OCI-LY3 (cell line): ENCODE measurements around the gene SYPL2.
"Not testable (repeated sequence)": the region's sequence is repeated elsewhere in the genome, so short reads cannot be mapped to it uniquely, and the experiment has no call there.

Experiments
- H2AFZ ChIP-seq: fragments of 200-600, 300-600 bp; shearing (Covaris generic); 2 replicates; pipeline ENCODE4 v1.6.0; 2014; ENCODE audit warnings: antibody characterized with exemption, low read depth, low read length
- H3K27ac ChIP-seq: fragments of 200-600, 300-600 bp; sonication (generic); 2 replicates; pipeline ENCODE4 v1.5.1; 2014; ENCODE audit warnings: mild to moderate bottlenecking, low read length, moderate library complexity, mixed read lengths
- H3K27me3 ChIP-seq: fragments of 200-600, 300-600 bp; sonication (generic); 2 replicates; pipeline ENCODE4 v1.6.1; 2014; ENCODE audit warnings: low read depth, low read length, mixed read lengths
- H3K36me3 ChIP-seq: fragments of 200-600, 300-600 bp; sonication (generic); replicated peaks from 2 replicates; pipeline ENCODE3; 2014; ENCODE audit warnings: low read depth, low read length, mixed read lengths
- H3K4me1 ChIP-seq: fragments of 300-600, 200-600 bp; sonication (generic); 2 replicates; pipeline ENCODE4 v1.6.1; 2014; ENCODE audit warnings: low read length, mixed read lengths
- H3K4me2 ChIP-seq: fragments of 200-600, 300-600 bp; sonication (generic); 2 replicates; pipeline ENCODE4 v1.6.1; 2014; ENCODE audit warnings: low read length, mixed read lengths
- H3K4me3 ChIP-seq: fragments of 300-600, 200-600 bp; sonication (generic); 2 replicates; pipeline ENCODE4 v1.5.1; 2014; ENCODE audit warnings: antibody characterized with exemption, mild to moderate bottlenecking, low read length, moderate library complexity
- H3K79me2 ChIP-seq: fragments of 300-600, 200-600 bp; shearing (Covaris generic); 2 replicates; pipeline ENCODE4 v1.6.1; 2014; ENCODE audit warnings: mild to moderate bottlenecking, low read length, mixed read lengths
- H3K9ac ChIP-seq: fragments of 300-600, 200-600 bp; shearing (Covaris generic); 2 replicates; pipeline ENCODE4 v1.6.0; 2014; ENCODE audit warnings: mild to moderate bottlenecking, low read length, moderate library complexity
- H3K9me3 ChIP-seq: fragments of 200-600, 300-600 bp; shearing (Covaris generic); 2 replicates; pipeline ENCODE4 v1.6.1; 2014; ENCODE audit warnings: low read length, mixed read lengths; ENCODE audit not compliant: insufficient read depth
- H4K20me1 ChIP-seq: fragments of 200-600, 300-600 bp; sonication (generic); 2 replicates; pipeline ENCODE4 v1.6.1; 2016; ENCODE audit warnings: low read length, mixed read lengths; ENCODE audit not compliant: insufficient read depth
- EZH2phosphoT487 ChIP-seq: fragments of 200-600 bp; shearing (Covaris generic); IDR thresholded peaks from 2 replicates; pipeline ENCODE4 v1.6.1; 2018; ENCODE audit warnings: antibody characterized with exemption, mixed run types, low read depth
- TF ChIP-seq, protein P1 (sequence below): fragments of 200-600, 300-600 bp; sonication (generic); IDR thresholded peaks from 2 replicates; pipeline ENCODE4 v1.5.1; 2014; ENCODE audit warnings: antibody characterized with exemption, low read length, low read depth

SYPL2 gene

GRCh38 chr1:109444346-109444745, 22.0 kb upstream of the SYPL2 start:
- TF ChIP-seq, protein P1, sequence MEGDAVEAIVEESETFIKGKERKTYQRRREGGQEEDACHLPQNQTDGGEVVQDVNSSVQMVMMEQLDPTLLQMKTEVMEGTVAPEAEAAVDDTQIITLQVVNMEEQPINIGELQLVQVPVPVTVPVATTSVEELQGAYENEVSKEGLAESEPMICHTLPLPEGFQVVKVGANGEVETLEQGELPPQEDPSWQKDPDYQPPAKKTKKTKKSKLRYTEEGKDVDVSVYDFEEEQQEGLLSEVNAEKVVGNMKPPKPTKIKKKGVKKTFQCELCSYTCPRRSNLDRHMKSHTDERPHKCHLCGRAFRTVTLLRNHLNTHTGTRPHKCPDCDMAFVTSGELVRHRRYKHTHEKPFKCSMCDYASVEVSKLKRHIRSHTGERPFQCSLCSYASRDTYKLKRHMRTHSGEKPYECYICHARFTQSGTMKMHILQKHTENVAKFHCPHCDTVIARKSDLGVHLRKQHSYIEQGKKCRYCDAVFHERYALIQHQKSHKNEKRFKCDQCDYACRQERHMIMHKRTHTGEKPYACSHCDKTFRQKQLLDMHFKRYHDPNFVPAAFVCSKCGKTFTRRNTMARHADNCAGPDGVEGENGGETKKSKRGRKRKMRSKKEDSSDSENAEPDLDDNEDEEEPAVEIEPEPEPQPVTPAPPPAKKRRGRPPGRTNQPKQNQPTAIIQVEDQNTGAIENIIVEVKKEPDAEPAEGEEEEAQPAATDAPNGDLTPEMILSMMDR, result no peak
- TF ChIP-seq EZH2phosphoT487, result no peak
- Histone ChIP-seq H3K79me2 (no peaks in the 10 kb centered on the region), H3K4me1 (no peaks in the 10 kb centered on the region), H3K9me3 (no peaks in the 10 kb centered on the region), H3K4me2 (no peak overlapping the region), H3K27me3 (peaks cover 23% of the 10 kb centered on the region; the same call in 1 of the 2 replicates), H2AFZ (no peak overlapping the region), H3K4me3 (no peak overlapping the region), H3K27ac (no peak overlapping the region), H3K36me3 (no peaks in the 10 kb centered on the region), H4K20me1 (no peaks in the 10 kb centered on the region), H3K9ac (no peak overlapping the region)

- H3K4me2 ChIP-seq, H3K36me3 ChIP-seq, H3K79me2 ChIP-seq, H2AFZ ChIP-seq, H3K9me3 ChIP-seq, H3K9ac ChIP-seq, H4K20me1 ChIP-seq, H3K4me1 ChIP-seq, H3K27ac ChIP-seq, H3K4me3 ChIP-seq: not testable (repeated sequence)
- H3K27me3 ChIP-seq, result peaks cover 23% of the 10 kb centered on the region; the same call in 1 of the 2 replicates
Measured at GRCh38 chr1:109445949-109446695, 20.2 kb upstream of the SYPL2 start.

- Histone ChIP-seq H4K20me1 (no peaks in the 10 kb centered on the region), H3K79me2 (no peaks in the 10 kb centered on the region), H3K4me1 (no peaks in the 10 kb centered on the region), H3K4me3 (no peak overlapping the region), H3K9me3 (no peaks in the 10 kb centered on the region), H3K9ac (no peak overlapping the region), H3K4me2 (no peak overlapping the region), H3K27ac (no peak overlapping the region), H3K27me3 (peaks cover 21% of the 10 kb centered on the region; the same call in 1 of the 2 replicates), H2AFZ (no peak overlapping the region), H3K36me3 (no peaks in the 10 kb centered on the region)
- TF ChIP-seq EZH2phosphoT487, result no peak
- TF ChIP-seq, protein P1, result no peak
Measured at GRCh38 chr1:109447524-109447923, 18.8 kb upstream of the SYPL2 start.

DNA sequence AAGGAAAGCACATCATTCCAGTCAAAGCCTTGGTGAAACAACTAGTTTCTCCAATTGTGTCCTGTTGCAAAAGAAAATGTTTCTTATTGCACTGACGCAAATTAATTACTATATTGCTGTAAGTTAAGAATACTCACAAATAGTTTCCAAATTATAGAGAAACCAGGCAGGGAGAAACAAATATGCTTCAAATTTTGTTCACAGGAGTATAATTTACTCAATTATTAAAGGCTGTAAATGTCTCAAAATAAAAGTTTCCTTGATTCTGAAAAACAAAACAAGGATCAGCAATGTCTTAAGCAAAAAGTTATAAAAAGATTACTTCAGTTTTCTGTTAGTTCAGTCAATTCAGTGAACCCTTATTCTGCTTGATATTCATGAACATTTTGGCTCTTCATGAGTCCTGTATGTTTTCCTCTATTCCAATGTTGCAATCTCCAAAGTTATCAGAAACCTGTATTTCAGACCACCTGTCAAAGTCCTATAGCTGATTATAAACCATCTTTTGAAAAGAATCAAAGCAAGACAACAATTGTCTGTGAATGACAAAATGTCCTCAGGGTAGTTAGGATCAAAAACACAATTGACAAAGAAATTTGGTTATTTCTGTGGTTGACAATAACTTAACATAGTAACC, 11.7 kb upstream of the SYPL2 start:
- Histone ChIP-seq H3K4me1 (no peaks in the 10 kb centered on the region), H2AFZ (no peak overlapping the region), H3K9me3 (no peaks in the 10 kb centered on the region), H3K4me2 (no peak overlapping the region), H3K27me3 (no peaks in the 10 kb centered on the region), H3K79me2 (no peaks in the 10 kb centered on the region), H3K4me3 (no peak overlapping the region), H4K20me1 (no peaks in the 10 kb centered on the region), H3K27ac (no peak overlapping the region), H3K36me3 (no peaks in the 10 kb centered on the region), H3K9ac (no peak overlapping the region)
- TF ChIP-seq, protein P1, result no peak
- TF ChIP-seq EZH2phosphoT487, result no peak
